Aorta (tissue), 5 donors: Measurements from ENCODE around the gene PEX16. TPM values are rescaled to one million over a fixed set of nuclear protein-coding genes. Genes with fewer than 3 reads are reported as not detected.

ENCODE experiments used
- ATAC-seq: fragments of 200-7000 bp; cut with Tn5 transposase; one replicate; pipeline ENCODE4 v1.9.1; 2022; ENCODE audit warnings: moderate library complexity; ENCODE audit not compliant: low FRiP score
- DNase-seq, 2 donors: peaks; one replicate each; pipeline ENCODE4 v3.0.0-alpha.2; 2020
- H3K27ac ChIP-seq, 2 donors: one replicate each; pipeline ENCODE4 v1.5.1; 2013; ENCODE audit warnings: low read length in 2 of 2, mild to moderate bottlenecking in 2 of 2, moderate library complexity in 2 of 2, control low read depth in 1 of 2, inconsistent platforms in 1 of 2, low read depth in 1 of 2
- H3K27me3 ChIP-seq, 2 donors: one replicate each; pipeline ENCODE4 v1.6.1; 2013; ENCODE audit warnings: control low read depth in 1 of 2, low read length in 1 of 2, mild to moderate bottlenecking in 1 of 2, moderate library complexity in 1 of 2; ENCODE audit not compliant: insufficient read depth in 2 of 2, control insufficient read depth in 1 of 2
- H3K36me3 ChIP-seq, 2 donors: one replicate each; pipeline ENCODE4 v1.6.1; 2013; ENCODE audit warnings: control low read depth in 1 of 2, low read length in 1 of 2, mild to moderate bottlenecking in 1 of 2; ENCODE audit not compliant: insufficient read depth in 2 of 2, control insufficient read depth in 1 of 2
- H3K4me1 ChIP-seq, 2 donors: one replicate each; pipeline ENCODE4 v1.6.1; 2013; ENCODE audit warnings: low read length in 2 of 2, control low read depth in 1 of 2, mild to moderate bottlenecking in 1 of 2, moderate library complexity in 1 of 2; ENCODE audit not compliant: insufficient read depth in 2 of 2, control insufficient read depth in 1 of 2
- H3K4me3 ChIP-seq, 2 donors: one replicate each; pipeline ENCODE4 v1.5.1; 2013; ENCODE audit warnings: low read length in 2 of 2, control low read depth in 1 of 2, mild to moderate bottlenecking in 1 of 2
- H3K9me3 ChIP-seq: one replicate; pipeline ENCODE4 v1.6.1; 2013; ENCODE audit warnings: mild to moderate bottlenecking, low read length; ENCODE audit not compliant: control insufficient read depth
- WGBS, 2 donors: extraction: QIAGEN DNeasy Blood & Tissue Kit; methylation state at CpG; one replicate each; pipeline ENCODE4 v1.1.7; 2013; 5-methylcytosine and 5-hydroxymethylcytosine counted together
- intact Hi-C, 2 donors: fragments of 100-400 bp; cut with DNase I; formaldehyde crosslinking; loops; one replicate each; pipeline versions ENCODE4 v1.14.2 to v1.15.0; 2022
- polyA plus RNA-seq, 2 donors: library from polyadenylated mRNA; stranded (reverse); fragments of 200-250 nt; gene quantifications; one replicate each; pipeline ENCODE4 v1.2.3, GENCODE V29; 2013
- total RNA-seq, 2 donors: library from RNA; stranded (reverse); fragmentation: NEBNext Ultra II Directional; extraction: Animal tissue kit (Norgen Biotek cat#: 25700); gene quantifications; one replicate each; pipeline ENCODE4 v1.2.1, GENCODE V29; 2021
- donor health status: healthy with polysubstance abuse.
- donor health status: Bipolar disorder and iron deficiency.
- donor health status: DM: no; HTN: no; CAD: no.
- donor health status: DM: no; HTN: no; CAD: no.
- donor health status: DM: yes; HTN: yes; CAD: no.

Gene PEX16
- total and polyA plus RNA-seq, 4 donors: 17.3 to 49.7 (median 24.1) TPM

GRCh38 chr11:45879803-45880686 is 37.6 kb downstream of the PEX16 start:
- DNase-seq (no peak), ATAC-seq (no peak)
- Histone ChIP-seq H3K4me3 (no peak overlapping the region), H3K9me3 (no peaks in the 10 kb centered on the region), H3K4me1 (no peaks in the 10 kb centered on the region), H3K27ac (no peak overlapping the region), H3K27me3 (no peaks in the 10 kb centered on the region), H3K36me3 (peaks cover 0 to 10% of the 10 kb centered on the region in 2 donors)
- WGBS, 2 donors: 81 to 86% methylated on average over 7 of the region's 7 CpGs
- intact Hi-C loops: no loop called here

- H3K36me3 ChIP-seq: peaks cover 0 to 11% of the 10 kb centered on the region in 2 donors
- no peaks in the 10 kb centered on the region for H3K27me3 ChIP-seq
- intact Hi-C loops: no loop called here
- ATAC-seq (no peak), DNase-seq (no peak)
- H3K27ac ChIP-seq: no peak overlapping the region
- no peak overlapping the region for H3K4me3 ChIP-seq
- H3K4me1 ChIP-seq: no peaks in the 10 kb centered on the region
- 93 to 95% methylated on average over 3 of the region's 3 CpGs for WGBS, 2 donors
- H3K9me3 ChIP-seq: no peaks in the 10 kb centered on the region
These were observed 39.8 kb downstream of the PEX16 start for GRCh38 chr11:45877845-45878244.

- WGBS, 2 donors: 65 to 66% methylated on average over 8 of the region's 8 CpGs
- ATAC-seq (no peak), DNase-seq (no peak)
- no peak overlapping the region for H3K4me3 ChIP-seq
- no peaks in the 10 kb centered on the region for H3K4me1 ChIP-seq
- no peak overlapping the region for H3K27ac ChIP-seq
- intact Hi-C loops: no loop called here
- no peaks in the 10 kb centered on the region for H3K9me3 ChIP-seq
- H3K36me3 ChIP-seq: peaks cover 0 to 11% of the 10 kb centered on the region in 2 donors
- H3K27me3 ChIP-seq: no peaks in the 10 kb centered on the region
These were observed 40.5 kb downstream of the PEX16 start for GRCh38 chr11:45877221-45877620.

- intact Hi-C loops: no loop called here
- Histone ChIP-seq H3K9me3 (no peaks in the 10 kb centered on the region), H3K27ac (no peak overlapping the region), H3K27me3 (no peaks in the 10 kb centered on the region), H3K4me3 (no peak overlapping the region), H3K36me3 (peaks cover 0 to 16% of the 10 kb centered on the region in 2 donors), H3K4me1 (no peaks in the 10 kb centered on the region)
- no peak for DNase-seq
- WGBS, 2 donors: 61 to 62% methylated on average over 6 of the region's 6 CpGs
- no peak for ATAC-seq
These were observed 41.3 kb downstream of the PEX16 start for GRCh38 chr11:45876401-45876800.

- no peaks in the 10 kb centered on the region for H3K4me1 ChIP-seq
- DNase-seq: no peak
- no peak overlapping the region for H3K27ac ChIP-seq
These were observed 44.9 kb downstream of the PEX16 start for GRCh38 chr11:45872651-45873356.

GRCh38 chr11:45871638-45872037 is 46.0 kb downstream of the PEX16 start:
- intact Hi-C loops: no loop called here
- no peak for DNase-seq
- Histone ChIP-seq H3K27me3 (no peaks in the 10 kb centered on the region), H3K4me1 (no peaks in the 10 kb centered on the region), H3K4me3 (no peak overlapping the region), H3K36me3 (peaks cover 0 to 36% of the 10 kb centered on the region in 2 donors), H3K27ac (no peak overlapping the region), H3K9me3 (no peaks in the 10 kb centered on the region)
- 91 to 95% methylated on average over 2 of the region's 2 CpGs for WGBS, 2 donors
- no peak for ATAC-seq

More at GRCh38 chr11:45872651-45873356, 44.9 kb downstream of the PEX16 start:
- H3K9me3 ChIP-seq: no peaks in the 10 kb centered on the region
- 68 to 69% methylated on average over 9 of the region's 9 CpGs for WGBS, 2 donors
- no peaks in the 10 kb centered on the region for H3K27me3 ChIP-seq
- H3K36me3 ChIP-seq: peaks cover 0 to 39% of the 10 kb centered on the region in 2 donors
- peak; percentile 68 for ATAC-seq
- intact Hi-C loops: no loop called here
- H3K4me3 ChIP-seq: no peak overlapping the region

- no peaks in the 10 kb centered on the region for H3K4me1 ChIP-seq
These were observed 47.0 kb downstream of the PEX16 start for GRCh38 chr11:45870706-45871105.

DNA sequence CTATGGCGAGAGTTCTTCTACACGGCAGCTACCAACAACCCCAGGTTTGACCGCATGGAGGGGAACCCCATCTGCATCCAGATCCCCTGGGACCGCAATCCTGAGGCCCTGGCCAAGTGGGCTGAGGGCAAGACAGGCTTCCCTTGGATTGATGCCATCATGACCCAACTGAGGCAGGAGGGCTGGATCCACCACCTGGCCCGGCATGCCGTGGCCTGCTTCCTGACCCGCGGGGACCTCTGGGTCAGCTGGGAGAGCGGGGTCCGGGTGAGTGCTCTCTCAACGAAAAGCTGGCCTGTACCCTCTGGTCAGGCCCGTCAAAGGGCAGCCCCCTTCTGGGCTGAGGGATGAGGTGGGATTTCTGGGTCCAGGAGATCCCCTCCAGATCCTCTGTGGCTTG is 48.1 kb downstream of the PEX16 start:
- WGBS, 2 donors: 84% methylated on average over 12 of the region's 12 CpGs
- Histone ChIP-seq H3K27me3 (no peaks in the 10 kb centered on the region), H3K4me3 (no peak overlapping the region), H3K36me3 (peaks cover 0 to 35% of the 10 kb centered on the region in 2 donors), H3K9me3 (no peaks in the 10 kb centered on the region), H3K4me1 (no peaks in the 10 kb centered on the region), H3K27ac (no peak overlapping the region)
- ATAC-seq (peak; percentile 8), DNase-seq (no peak)
- intact Hi-C loops: no loop called here

More at GRCh38 chr11:45870706-45871105, 47.0 kb downstream of the PEX16 start:
- Histone ChIP-seq H3K36me3 (peaks cover 0 to 37% of the 10 kb centered on the region in 2 donors), H3K27ac (no peak overlapping the region), H3K27me3 (no peaks in the 10 kb centered on the region), H3K4me3 (no peak overlapping the region), H3K9me3 (no peaks in the 10 kb centered on the region)
- ATAC-seq (no peak), DNase-seq (no peak)
- intact Hi-C loops: no loop called here
- 88 to 92% methylated on average over 4 of the region's 4 CpGs for WGBS, 2 donors
